Measurements from ENCODE around the gene EMID1.

The EMID1 gene

DNA sequence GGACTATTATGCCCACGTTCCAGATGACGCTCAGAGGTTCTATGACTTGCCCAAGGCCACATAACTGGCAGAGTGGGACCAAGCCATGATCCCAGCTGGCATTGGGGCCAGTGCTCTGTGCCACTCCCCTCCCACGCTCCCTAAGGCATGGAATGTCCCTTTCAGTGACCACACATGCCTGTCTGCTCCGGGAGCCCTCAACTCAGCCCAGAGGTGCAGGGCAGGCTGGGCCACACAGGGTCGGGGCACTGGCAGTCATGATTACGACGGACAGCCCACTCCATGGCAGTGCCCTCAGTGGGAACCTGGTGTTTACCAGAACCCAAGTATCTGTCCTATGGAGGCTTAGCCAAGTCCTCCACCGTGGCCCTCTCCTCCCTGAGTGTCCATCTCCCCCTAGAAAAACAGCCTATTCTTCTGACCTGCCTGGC lies 52.1 kb downstream of the EMID1 start:
- no peak for TF ChIP-seq TAF1 (IDR thresholded peaks at IDR 0.05; ENCODE audit: low read depth)
- no peak for TF ChIP-seq CEBPB (IDR thresholded peaks at IDR 0.05)
- TF ChIP-seq EGR1 (IDR thresholded peaks at IDR 0.05): no peak
- no peak for TF ChIP-seq NFIC (IDR thresholded peaks at IDR 0.05)
- no peak for TF ChIP-seq ZBTB7A (IDR thresholded peaks at IDR 0.05; ENCODE audit: low read depth)
- TF ChIP-seq TCF12 (IDR thresholded peaks at IDR 0.05; ENCODE audit: low read depth): no peak
- TF ChIP-seq YY1 (IDR thresholded peaks at IDR 0.05; ENCODE audit: low read depth): no peak
- no peak for TF ChIP-seq RAD21 (IDR thresholded peaks at IDR 0.05; ENCODE audit: low read depth)
- TF ChIP-seq MAX (IDR thresholded peaks at IDR 0.05): no peak
- TF ChIP-seq, protein P1, sequence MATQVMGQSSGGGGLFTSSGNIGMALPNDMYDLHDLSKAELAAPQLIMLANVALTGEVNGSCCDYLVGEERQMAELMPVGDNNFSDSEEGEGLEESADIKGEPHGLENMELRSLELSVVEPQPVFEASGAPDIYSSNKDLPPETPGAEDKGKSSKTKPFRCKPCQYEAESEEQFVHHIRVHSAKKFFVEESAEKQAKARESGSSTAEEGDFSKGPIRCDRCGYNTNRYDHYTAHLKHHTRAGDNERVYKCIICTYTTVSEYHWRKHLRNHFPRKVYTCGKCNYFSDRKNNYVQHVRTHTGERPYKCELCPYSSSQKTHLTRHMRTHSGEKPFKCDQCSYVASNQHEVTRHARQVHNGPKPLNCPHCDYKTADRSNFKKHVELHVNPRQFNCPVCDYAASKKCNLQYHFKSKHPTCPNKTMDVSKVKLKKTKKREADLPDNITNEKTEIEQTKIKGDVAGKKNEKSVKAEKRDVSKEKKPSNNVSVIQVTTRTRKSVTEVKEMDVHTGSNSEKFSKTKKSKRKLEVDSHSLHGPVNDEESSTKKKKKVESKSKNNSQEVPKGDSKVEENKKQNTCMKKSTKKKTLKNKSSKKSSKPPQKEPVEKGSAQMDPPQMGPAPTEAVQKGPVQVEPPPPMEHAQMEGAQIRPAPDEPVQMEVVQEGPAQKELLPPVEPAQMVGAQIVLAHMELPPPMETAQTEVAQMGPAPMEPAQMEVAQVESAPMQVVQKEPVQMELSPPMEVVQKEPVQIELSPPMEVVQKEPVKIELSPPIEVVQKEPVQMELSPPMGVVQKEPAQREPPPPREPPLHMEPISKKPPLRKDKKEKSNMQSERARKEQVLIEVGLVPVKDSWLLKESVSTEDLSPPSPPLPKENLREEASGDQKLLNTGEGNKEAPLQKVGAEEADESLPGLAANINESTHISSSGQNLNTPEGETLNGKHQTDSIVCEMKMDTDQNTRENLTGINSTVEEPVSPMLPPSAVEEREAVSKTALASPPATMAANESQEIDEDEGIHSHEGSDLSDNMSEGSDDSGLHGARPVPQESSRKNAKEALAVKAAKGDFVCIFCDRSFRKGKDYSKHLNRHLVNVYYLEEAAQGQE (IDR thresholded peaks at IDR 0.05; ENCODE audit: low read depth): no peak
- no peak for TF ChIP-seq USF1 (IDR thresholded peaks at IDR 0.05)
- TF ChIP-seq TEAD4 (IDR thresholded peaks at IDR 0.05): no peak
- no peak for TF ChIP-seq CREB1 (IDR thresholded peaks at IDR 0.05; ENCODE audit: low read depth)
- no peak for TF ChIP-seq EP300 (IDR thresholded peaks at IDR 0.05; ENCODE audit: borderline replicate concordance)
- TF ChIP-seq FOXM1 (IDR thresholded peaks at IDR 0.05; ENCODE audit: borderline replicate concordance, low read depth): no peak

GRCh38 chr22:29258407-29259252 lies 52.9 kb downstream of the EMID1 start:
- TF ChIP-seq RAD21 (IDR thresholded peaks at IDR 0.05; ENCODE audit: low read depth) (no peak), NFIC (IDR thresholded peaks at IDR 0.05) (no peak), FOXM1 (IDR thresholded peaks at IDR 0.05; ENCODE audit: borderline replicate concordance, low read depth) (no peak), CEBPB (IDR thresholded peaks at IDR 0.05) (no peak), EGR1 (IDR thresholded peaks at IDR 0.05) (no peak), CREB1 (IDR thresholded peaks at IDR 0.05; ENCODE audit: low read depth) (no peak), TCF12 (IDR thresholded peaks at IDR 0.05; ENCODE audit: low read depth) (no peak), TAF1 (IDR thresholded peaks at IDR 0.05; ENCODE audit: low read depth) (no peak), YY1 (IDR thresholded peaks at IDR 0.05; ENCODE audit: low read depth) (no peak), USF1 (IDR thresholded peaks at IDR 0.05) (no peak), MAX (IDR thresholded peaks at IDR 0.05) (no peak), TEAD4 (IDR thresholded peaks at IDR 0.05) (no peak), ZBTB7A (IDR thresholded peaks at IDR 0.05; ENCODE audit: low read depth) (no peak), EP300 (IDR thresholded peaks at IDR 0.05; ENCODE audit: borderline replicate concordance) (no peak)
- TF ChIP-seq, protein P1 (IDR thresholded peaks at IDR 0.05; ENCODE audit: low read depth): no peak

GRCh38 chr22:29259253-29259899 lies 53.7 kb downstream of the EMID1 start:
- TF ChIP-seq NFIC (IDR thresholded peaks at IDR 0.05) (no peak), USF1 (IDR thresholded peaks at IDR 0.05) (no peak), CEBPB (IDR thresholded peaks at IDR 0.05) (no peak), TCF12 (IDR thresholded peaks at IDR 0.05; ENCODE audit: low read depth) (no peak), ZBTB7A (IDR thresholded peaks at IDR 0.05; ENCODE audit: low read depth) (no peak), FOXM1 (IDR thresholded peaks at IDR 0.05; ENCODE audit: borderline replicate concordance, low read depth) (no peak), YY1 (IDR thresholded peaks at IDR 0.05; ENCODE audit: low read depth) (no peak), RAD21 (IDR thresholded peaks at IDR 0.05; ENCODE audit: low read depth) (no peak), EGR1 (IDR thresholded peaks at IDR 0.05) (no peak), TAF1 (IDR thresholded peaks at IDR 0.05; ENCODE audit: low read depth) (no peak), MAX (IDR thresholded peaks at IDR 0.05) (no peak), CREB1 (IDR thresholded peaks at IDR 0.05; ENCODE audit: low read depth) (no peak), EP300 (IDR thresholded peaks at IDR 0.05; ENCODE audit: borderline replicate concordance) (no peak), TEAD4 (IDR thresholded peaks at IDR 0.05) (no peak)
- TF ChIP-seq, protein P1 (IDR thresholded peaks at IDR 0.05; ENCODE audit: low read depth): no peak

Measured in Ishikawa (cell line).